PFSK-1 (cell line): ENCODE measurements around the gene TMPRSS11A.

Experiments
- FOXP2 ChIP-seq: optimal IDR thresholded peaks from 2 replicates; pipeline ENCODE3; 2011; ENCODE audit warnings: borderline replicate concordance, control low read depth, inconsistent platforms; ENCODE audit not compliant: insufficient read depth; ENCODE audit errors: extremely low read length, extremely low read depth
- POLR2AphosphoS5 ChIP-seq: IDR thresholded peaks from 2 replicates; pipeline ENCODE4 v1.6.1; 2012; ENCODE audit warnings: low read depth, mild to moderate bottlenecking, control low read depth, low read length, moderate library complexity
- SIN3A ChIP-seq: IDR thresholded peaks from 2 replicates; pipeline ENCODE4 v1.6.1; 2012; ENCODE audit warnings: mild to moderate bottlenecking, low read length, moderate library complexity, borderline replicate concordance; ENCODE audit not compliant: insufficient read depth
- TAF1 ChIP-seq: IDR thresholded peaks from 2 replicates; pipeline ENCODE4 v1.6.1; 2012; ENCODE audit warnings: low read length, control low read depth, borderline replicate concordance; ENCODE audit not compliant: insufficient read depth
- TF ChIP-seq, protein P1 (sequence below), 2 experiments: IDR thresholded peaks; 2 replicates each; pipeline versions ENCODE4 v1.6.1 to v1.8.0; 2011 to 2012; ENCODE audit warnings: low read depth in 2 of 2, low read length in 2 of 2, control low read depth in 1 of 2, inconsistent platforms in 1 of 2, mild to moderate bottlenecking in 1 of 2, moderate library complexity in 1 of 2; ENCODE audit not compliant: insufficient read depth in 1 of 2

GRCh38 chr4:67907650-67908049, 55.6 kb downstream of the TMPRSS11A start:
- TF ChIP-seq, protein P1, sequence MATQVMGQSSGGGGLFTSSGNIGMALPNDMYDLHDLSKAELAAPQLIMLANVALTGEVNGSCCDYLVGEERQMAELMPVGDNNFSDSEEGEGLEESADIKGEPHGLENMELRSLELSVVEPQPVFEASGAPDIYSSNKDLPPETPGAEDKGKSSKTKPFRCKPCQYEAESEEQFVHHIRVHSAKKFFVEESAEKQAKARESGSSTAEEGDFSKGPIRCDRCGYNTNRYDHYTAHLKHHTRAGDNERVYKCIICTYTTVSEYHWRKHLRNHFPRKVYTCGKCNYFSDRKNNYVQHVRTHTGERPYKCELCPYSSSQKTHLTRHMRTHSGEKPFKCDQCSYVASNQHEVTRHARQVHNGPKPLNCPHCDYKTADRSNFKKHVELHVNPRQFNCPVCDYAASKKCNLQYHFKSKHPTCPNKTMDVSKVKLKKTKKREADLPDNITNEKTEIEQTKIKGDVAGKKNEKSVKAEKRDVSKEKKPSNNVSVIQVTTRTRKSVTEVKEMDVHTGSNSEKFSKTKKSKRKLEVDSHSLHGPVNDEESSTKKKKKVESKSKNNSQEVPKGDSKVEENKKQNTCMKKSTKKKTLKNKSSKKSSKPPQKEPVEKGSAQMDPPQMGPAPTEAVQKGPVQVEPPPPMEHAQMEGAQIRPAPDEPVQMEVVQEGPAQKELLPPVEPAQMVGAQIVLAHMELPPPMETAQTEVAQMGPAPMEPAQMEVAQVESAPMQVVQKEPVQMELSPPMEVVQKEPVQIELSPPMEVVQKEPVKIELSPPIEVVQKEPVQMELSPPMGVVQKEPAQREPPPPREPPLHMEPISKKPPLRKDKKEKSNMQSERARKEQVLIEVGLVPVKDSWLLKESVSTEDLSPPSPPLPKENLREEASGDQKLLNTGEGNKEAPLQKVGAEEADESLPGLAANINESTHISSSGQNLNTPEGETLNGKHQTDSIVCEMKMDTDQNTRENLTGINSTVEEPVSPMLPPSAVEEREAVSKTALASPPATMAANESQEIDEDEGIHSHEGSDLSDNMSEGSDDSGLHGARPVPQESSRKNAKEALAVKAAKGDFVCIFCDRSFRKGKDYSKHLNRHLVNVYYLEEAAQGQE (IDR thresholded peaks at IDR 0.05; ENCODE audit: insufficient read depth in 1 of 2, low read depth in 2 of 2, low read length in 2 of 2) = no peak
- TF ChIP-seq TAF1 = no peak
- no peak for TF ChIP-seq SIN3A
- TF ChIP-seq POLR2AphosphoS5 = no peak
- TF ChIP-seq FOXP2 = no peak
